HepG2 (cell line): Measurements from ENCODE around the gene NKPD1. TPM values are rescaled to one million over a fixed set of nuclear protein-coding genes. Genes with fewer than 3 reads are reported as not detected.

Experiments
- GLI4 ChIP-seq: sonication (generic); formaldehyde crosslinking; IDR thresholded peaks from 2 replicates; pipeline ENCODE4 v1.5.1; 2020; ENCODE audit warnings: missing genetic modification reagents, mild to moderate bottlenecking, moderate library complexity, borderline replicate concordance
- KDM3A ChIP-seq: IDR thresholded peaks from 2 replicates; pipeline ENCODE4 v1.6.1; 2018; ENCODE audit warnings: low read depth, missing compliant biosample characterization
- MBD4 ChIP-seq: IDR thresholded peaks from 2 replicates; pipeline ENCODE4 v1.6.1; 2012; ENCODE audit warnings: low read length, inconsistent platforms, borderline replicate concordance
- MED1 ChIP-seq: sonication (generic); formaldehyde crosslinking; IDR thresholded peaks from 2 replicates; pipeline ENCODE4 v1.4.0; 2020; ENCODE audit warnings: missing genetic modification reagents
- RARA ChIP-seq: IDR thresholded peaks from 2 replicates; pipeline ENCODE4 v1.6.1; 2016; ENCODE audit warnings: missing genetic modification reagents, missing compliant biosample characterization
- RXRB ChIP-seq: IDR thresholded peaks from 2 replicates; pipeline ENCODE4 v1.6.1; 2016; ENCODE audit warnings: borderline replicate concordance, missing genetic modification reagents, missing compliant biosample characterization
- SP5 ChIP-seq: IDR thresholded peaks from 2 replicates; pipeline ENCODE4 v1.6.1; 2016; ENCODE audit warnings: low read depth, borderline replicate concordance
- ZBTB21 ChIP-seq: sonication (generic); formaldehyde crosslinking; IDR thresholded peaks from 2 replicates; pipeline ENCODE4 v1.4.0; 2020; ENCODE audit warnings: missing genetic modification reagents
- ZNF317 ChIP-seq: sonication (generic); formaldehyde crosslinking; IDR thresholded peaks from 2 replicates; pipeline ENCODE4 v1.5.0; 2020; ENCODE audit warnings: mild to moderate bottlenecking, missing genetic modification reagents
- ZNF441 ChIP-seq: sonication (generic); formaldehyde crosslinking; IDR thresholded peaks from 2 replicates; pipeline ENCODE4 v1.7.0; 2021; ENCODE audit warnings: missing genetic modification reagents, borderline replicate concordance
- ZNF670 ChIP-seq: sonication (generic); formaldehyde crosslinking; IDR thresholded peaks from 2 replicates; pipeline ENCODE4 v1.8.0; 2022; ENCODE audit warnings: mild to moderate bottlenecking, missing genetic modification reagents, borderline replicate concordance
- ZNF75D ChIP-seq: sonication (generic); formaldehyde crosslinking; IDR thresholded peaks from 2 replicates; pipeline ENCODE4 v1.8.1; 2023; ENCODE audit warnings: missing genetic modification reagents, mild to moderate bottlenecking, borderline replicate concordance
- ZNF768 ChIP-seq: sonication (generic); formaldehyde crosslinking; IDR thresholded peaks from 2 replicates; pipeline ENCODE4 v1.4.0; 2020; ENCODE audit warnings: missing genetic modification reagents
- ZNF839 ChIP-seq: sonication (generic); formaldehyde crosslinking; IDR thresholded peaks from 2 replicates; pipeline ENCODE4 v1.4.0; 2020; ENCODE audit warnings: missing genetic modification reagents, mild to moderate bottlenecking, borderline replicate concordance
- ZNF878 ChIP-seq: sonication (generic); formaldehyde crosslinking; IDR thresholded peaks from 2 replicates; pipeline ENCODE4 v1.8.1; 2023; ENCODE audit warnings: mild to moderate bottlenecking, missing genetic modification reagents, moderate library complexity
- polyA plus RNA-seq, 8 experiments: library from polyadenylated mRNA; depleted of rRNA in 3 of 8; stranded (reverse) in 7 of 8; unstranded in 1 of 8; fragments of >200 nt; fragmentation: Illumina TruSeq in 4 of 8; extraction: Trizol in 4 of 8; gene quantifications; 2 replicates each; pipeline versions ENCODE4 v1.2.1 to v1.2.3, GENCODE V29; 2011 to 2016; ENCODE audit warnings: low read depth in 4 of 8, missing spikeins in 1 of 8, mixed read lengths in 1 of 8; ENCODE audit not compliant: insufficient read depth in 1 of 8
- total RNA-seq, 5 experiments: library from RNA; depleted of rRNA; stranded (reverse); fragments of >200 nt; fragmentation: Illumina TruSeq; extraction: Trizol; gene quantifications; 2 replicates each; pipeline ENCODE4 v1.2.3, GENCODE V29; 2016; ENCODE audit warnings: low read depth in 1 of 5
- TF ChIP-seq, protein P1 (sequence below): sonication (generic); formaldehyde crosslinking; conservative IDR thresholded peaks from 2 replicates; pipeline ENCODE4 v1.4.0; 2020; ENCODE audit warnings: missing genetic modification reagents
- TF ChIP-seq, protein P2 (sequence below): sonication (generic); formaldehyde crosslinking; IDR thresholded peaks from 2 replicates; pipeline ENCODE4 v1.8.0; 2022; ENCODE audit warnings: missing genetic modification reagents, mild to moderate bottlenecking, borderline replicate concordance
- TF ChIP-seq, protein P3 (sequence below): sonication (generic); formaldehyde crosslinking; IDR thresholded peaks from 2 replicates; pipeline ENCODE4 v1.4.0; 2020; ENCODE audit warnings: mild to moderate bottlenecking, low read depth, missing genetic modification reagents
- TF ChIP-seq, protein P4 (sequence below): sonication (generic); formaldehyde crosslinking; IDR thresholded peaks from 2 replicates; pipeline ENCODE4 v1.8.1; 2022; ENCODE audit warnings: low read depth, mild to moderate bottlenecking, missing genetic modification reagents
- TF ChIP-seq, protein P5 (sequence below): sonication (generic); formaldehyde crosslinking; IDR thresholded peaks from 2 replicates; pipeline ENCODE4 v1.5.0; 2020; ENCODE audit warnings: mild to moderate bottlenecking, missing genetic modification reagents

Gene NKPD1
- total and polyA plus RNA-seq, 2 of the 13 experiments (the other 11 are each of a cell fraction or from before 2014, with no cell fraction given), result 0.03 TPM; not detected in 1

DNA sequence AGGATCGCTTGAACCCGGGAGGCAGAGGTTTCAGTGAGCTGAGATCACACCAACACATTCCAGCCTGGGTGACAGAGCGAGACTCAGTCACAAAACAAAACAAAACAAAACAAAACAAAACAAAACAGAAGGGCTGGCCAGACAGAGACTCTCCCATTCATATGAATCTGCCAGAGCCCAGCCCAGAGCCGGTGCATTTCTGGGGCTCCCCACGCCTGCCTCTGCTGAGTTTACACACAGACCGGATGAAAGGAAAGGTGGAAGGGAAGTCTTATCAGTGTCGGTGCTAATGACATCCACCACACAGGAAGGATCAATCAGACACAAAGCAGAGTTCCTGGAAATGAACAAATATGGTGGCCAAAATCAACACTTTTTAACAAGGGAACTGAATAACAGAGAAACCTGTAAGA is 10.4 kb upstream of the NKPD1 start (continued):
- TF ChIP-seq ZNF768 (CRISPR knock-in tag), result no peak
- TF ChIP-seq ZNF839 (CRISPR knock-in tag), result no peak
- TF ChIP-seq, protein P1, sequence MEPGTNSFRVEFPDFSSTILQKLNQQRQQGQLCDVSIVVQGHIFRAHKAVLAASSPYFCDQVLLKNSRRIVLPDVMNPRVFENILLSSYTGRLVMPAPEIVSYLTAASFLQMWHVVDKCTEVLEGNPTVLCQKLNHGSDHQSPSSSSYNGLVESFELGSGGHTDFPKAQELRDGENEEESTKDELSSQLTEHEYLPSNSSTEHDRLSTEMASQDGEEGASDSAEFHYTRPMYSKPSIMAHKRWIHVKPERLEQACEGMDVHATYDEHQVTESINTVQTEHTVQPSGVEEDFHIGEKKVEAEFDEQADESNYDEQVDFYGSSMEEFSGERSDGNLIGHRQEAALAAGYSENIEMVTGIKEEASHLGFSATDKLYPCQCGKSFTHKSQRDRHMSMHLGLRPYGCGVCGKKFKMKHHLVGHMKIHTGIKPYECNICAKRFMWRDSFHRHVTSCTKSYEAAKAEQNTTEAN (CRISPR knock-in tag), result 0 out of 2 replicates have a peak, but pooled peaks have one; percentile 31
- TF ChIP-seq ZNF75D, result no peak
- TF ChIP-seq GLI4 (CRISPR knock-in tag), result no peak
- TF ChIP-seq ZNF441 (CRISPR knock-in tag), result 0 out of 2 replicates have a peak, but pooled peaks have one; percentile 24
- TF ChIP-seq, protein P2, sequence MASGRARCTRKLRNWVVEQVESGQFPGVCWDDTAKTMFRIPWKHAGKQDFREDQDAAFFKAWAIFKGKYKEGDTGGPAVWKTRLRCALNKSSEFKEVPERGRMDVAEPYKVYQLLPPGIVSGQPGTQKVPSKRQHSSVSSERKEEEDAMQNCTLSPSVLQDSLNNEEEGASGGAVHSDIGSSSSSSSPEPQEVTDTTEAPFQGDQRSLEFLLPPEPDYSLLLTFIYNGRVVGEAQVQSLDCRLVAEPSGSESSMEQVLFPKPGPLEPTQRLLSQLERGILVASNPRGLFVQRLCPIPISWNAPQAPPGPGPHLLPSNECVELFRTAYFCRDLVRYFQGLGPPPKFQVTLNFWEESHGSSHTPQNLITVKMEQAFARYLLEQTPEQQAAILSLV (CRISPR knock-in tag), result no peak
- TF ChIP-seq ZNF317 (CRISPR knock-in tag), result no peak
- TF ChIP-seq SP5, result peak; percentile 34; the same call in 1 of the 2 replicates
- no peak for TF ChIP-seq ZNF878 (CRISPR knock-in tag)
- TF ChIP-seq RXRB, result peak; percentile 64; the same call in 1 of the 2 replicates
- TF ChIP-seq KDM3A (CRISPR knock-in tag), result no peak
- TF ChIP-seq MED1, result peak; percentile 70
- TF ChIP-seq ZBTB21, result no peak
- TF ChIP-seq MBD4, result no peak
- TF ChIP-seq, protein P3, sequence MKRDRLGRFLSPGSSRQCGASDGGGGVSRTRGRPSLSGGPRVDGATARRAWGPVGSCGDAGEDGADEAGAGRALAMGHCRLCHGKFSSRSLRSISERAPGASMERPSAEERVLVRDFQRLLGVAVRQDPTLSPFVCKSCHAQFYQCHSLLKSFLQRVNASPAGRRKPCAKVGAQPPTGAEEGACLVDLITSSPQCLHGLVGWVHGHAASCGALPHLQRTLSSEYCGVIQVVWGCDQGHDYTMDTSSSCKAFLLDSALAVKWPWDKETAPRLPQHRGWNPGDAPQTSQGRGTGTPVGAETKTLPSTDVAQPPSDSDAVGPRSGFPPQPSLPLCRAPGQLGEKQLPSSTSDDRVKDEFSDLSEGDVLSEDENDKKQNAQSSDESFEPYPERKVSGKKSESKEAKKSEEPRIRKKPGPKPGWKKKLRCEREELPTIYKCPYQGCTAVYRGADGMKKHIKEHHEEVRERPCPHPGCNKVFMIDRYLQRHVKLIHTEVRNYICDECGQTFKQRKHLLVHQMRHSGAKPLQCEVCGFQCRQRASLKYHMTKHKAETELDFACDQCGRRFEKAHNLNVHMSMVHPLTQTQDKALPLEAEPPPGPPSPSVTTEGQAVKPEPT (CRISPR knock-in tag), result no peak
- TF ChIP-seq ZNF670, result no peak
- TF ChIP-seq, protein P4, sequence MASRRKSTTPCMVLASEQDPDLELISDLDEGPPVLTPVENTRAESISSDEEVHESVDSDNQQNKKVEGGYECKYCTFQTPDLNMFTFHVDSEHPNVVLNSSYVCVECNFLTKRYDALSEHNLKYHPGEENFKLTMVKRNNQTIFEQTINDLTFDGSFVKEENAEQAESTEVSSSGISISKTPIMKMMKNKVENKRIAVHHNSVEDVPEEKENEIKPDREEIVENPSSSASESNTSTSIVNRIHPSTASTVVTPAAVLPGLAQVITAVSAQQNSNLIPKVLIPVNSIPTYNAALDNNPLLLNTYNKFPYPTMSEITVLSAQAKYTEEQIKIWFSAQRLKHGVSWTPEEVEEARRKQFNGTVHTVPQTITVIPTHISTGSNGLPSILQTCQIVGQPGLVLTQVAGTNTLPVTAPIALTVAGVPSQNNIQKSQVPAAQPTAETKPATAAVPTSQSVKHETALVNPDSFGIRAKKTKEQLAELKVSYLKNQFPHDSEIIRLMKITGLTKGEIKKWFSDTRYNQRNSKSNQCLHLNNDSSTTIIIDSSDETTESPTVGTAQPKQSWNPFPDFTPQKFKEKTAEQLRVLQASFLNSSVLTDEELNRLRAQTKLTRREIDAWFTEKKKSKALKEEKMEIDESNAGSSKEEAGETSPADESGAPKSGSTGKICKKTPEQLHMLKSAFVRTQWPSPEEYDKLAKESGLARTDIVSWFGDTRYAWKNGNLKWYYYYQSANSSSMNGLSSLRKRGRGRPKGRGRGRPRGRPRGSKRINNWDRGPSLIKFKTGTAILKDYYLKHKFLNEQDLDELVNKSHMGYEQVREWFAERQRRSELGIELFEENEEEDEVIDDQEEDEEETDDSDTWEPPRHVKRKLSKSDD, result no peak
- TF ChIP-seq, protein P5, sequence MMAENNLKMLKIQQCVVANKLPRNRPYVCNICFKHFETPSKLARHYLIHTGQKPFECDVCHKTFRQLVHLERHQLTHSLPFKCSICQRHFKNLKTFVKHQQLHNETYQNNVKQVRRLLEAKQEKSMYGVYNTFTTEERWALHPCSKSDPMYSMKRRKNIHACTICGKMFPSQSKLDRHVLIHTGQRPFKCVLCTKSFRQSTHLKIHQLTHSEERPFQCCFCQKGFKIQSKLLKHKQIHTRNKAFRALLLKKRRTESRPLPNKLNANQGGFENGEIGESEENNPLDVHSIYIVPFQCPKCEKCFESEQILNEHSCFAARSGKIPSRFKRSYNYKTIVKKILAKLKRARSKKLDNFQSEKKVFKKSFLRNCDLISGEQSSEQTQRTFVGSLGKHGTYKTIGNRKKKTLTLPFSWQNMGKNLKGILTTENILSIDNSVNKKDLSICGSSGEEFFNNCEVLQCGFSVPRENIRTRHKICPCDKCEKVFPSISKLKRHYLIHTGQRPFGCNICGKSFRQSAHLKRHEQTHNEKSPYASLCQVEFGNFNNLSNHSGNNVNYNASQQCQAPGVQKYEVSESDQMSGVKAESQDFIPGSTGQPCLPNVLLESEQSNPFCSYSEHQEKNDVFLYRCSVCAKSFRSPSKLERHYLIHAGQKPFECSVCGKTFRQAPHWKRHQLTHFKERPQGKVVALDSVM, result no peak
- TF ChIP-seq RARA (CRISPR knock-in tag), result peak; percentile 78
